AG20443 (cell line): ENCODE results near the gene NEK7.
"Not testable (repeated sequence)": the region's sequence is repeated elsewhere in the genome, so short reads cannot be mapped to it uniquely, and the experiment has no call there.

Experiments
- DNase-seq: peaks from one replicate; pipeline ENCODE4 v3.0.0; 2012; ENCODE audit warnings: low spot score, mixed read lengths

The NEK7 gene

GRCh38 chr1:198156745-198157240, at the start of gene NEK7:
Gene NEK7 (plus strand): TSS chr1:198156998. CDS start chr1:198232581, 75,583 bp downstream.
- DNase-seq, result peak; percentile 92

GRCh38 chr1:198107091-198107501, 49.7 kb upstream of the NEK7 start:
- no peak for DNase-seq

GRCh38 chr1:198108636-198109370, 48.0 kb upstream of the NEK7 start:
- DNase-seq, result no peak

- no peak for DNase-seq
Measured at GRCh38 chr1:198109371-198109715, 47.5 kb upstream of the NEK7 start.

- peak; percentile 48 for DNase-seq
Measured at GRCh38 chr1:198113342-198113750, 43.5 kb upstream of the NEK7 start.

GRCh38 chr1:198116069-198116468, 40.7 kb upstream of the NEK7 start:
- DNase-seq, result no peak

GRCh38 chr1:198116469-198116868, 40.3 kb upstream of the NEK7 start:
- no peak for DNase-seq

GRCh38 chr1:198117267-198117666, 39.5 kb upstream of the NEK7 start:
- DNase-seq, result no peak

- peak; percentile 81 for DNase-seq
Measured at GRCh38 chr1:198118134-198118533, 38.7 kb upstream of the NEK7 start.

GRCh38 chr1:198119906-198120305, 36.9 kb upstream of the NEK7 start:
- no peak for DNase-seq

- DNase-seq, result peak; percentile 74
Measured at GRCh38 chr1:198121056-198121826, 35.6 kb upstream of the NEK7 start.

GRCh38 chr1:198122693-198123092, 34.1 kb upstream of the NEK7 start:
- peak; percentile 10 for DNase-seq

GRCh38 chr1:198123133-198123532, 33.7 kb upstream of the NEK7 start:
- DNase-seq, result peak; percentile 16

- no peak for DNase-seq
Measured at GRCh38 chr1:198124673-198125072, 32.1 kb upstream of the NEK7 start.

GRCh38 chr1:198125995-198126735, 30.6 kb upstream of the NEK7 start:
- peak; percentile 34 for DNase-seq

GRCh38 chr1:198128533-198128932, 28.3 kb upstream of the NEK7 start:
- DNase-seq, result no peak

- not testable (repeated sequence) for DNase-seq
Measured at GRCh38 chr1:198130053-198130452, 26.7 kb upstream of the NEK7 start.

GRCh38 chr1:198132060-198132781, 24.6 kb upstream of the NEK7 start:
- DNase-seq, result peak; percentile 13

- DNase-seq, result no peak
Measured at GRCh38 chr1:198134252-198134651, 22.5 kb upstream of the NEK7 start.

- no peak for DNase-seq
Measured at GRCh38 chr1:198135366-198135765, 21.4 kb upstream of the NEK7 start.

- no peak for DNase-seq
Measured at GRCh38 chr1:198141668-198142351, 15.0 kb upstream of the NEK7 start.
